ENCODE results near the gene RMC1.

RMC1 gene

DNA sequence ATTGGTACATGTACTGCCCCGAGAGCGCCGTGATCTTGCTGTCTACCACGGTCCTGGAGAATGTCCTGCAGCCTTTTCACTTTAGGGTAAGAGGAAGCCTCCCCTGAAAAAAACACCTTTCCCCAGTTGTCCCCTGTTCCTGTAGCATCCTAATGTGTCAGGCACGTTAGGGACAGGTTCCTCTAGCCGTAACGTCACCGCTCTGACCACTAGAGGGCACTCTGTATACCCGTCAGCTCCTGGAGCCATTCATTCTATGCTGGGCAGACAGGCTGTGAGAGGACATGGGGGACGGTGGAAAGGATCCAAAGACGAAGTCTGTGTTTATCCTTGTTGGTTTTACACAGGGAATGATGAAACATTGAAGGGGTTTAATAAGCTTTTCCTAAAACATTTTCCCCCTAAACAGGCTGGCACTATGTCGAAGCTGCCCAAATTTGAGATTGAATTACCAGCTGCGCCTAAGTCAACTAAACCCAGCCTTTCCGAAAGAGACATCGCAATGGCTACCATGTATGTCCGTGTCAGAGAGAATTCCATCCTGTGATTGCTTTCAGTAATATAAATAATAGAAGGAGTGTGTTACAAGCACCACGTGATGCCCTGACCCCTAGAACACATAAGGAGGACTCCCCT lies 12.7 kb downstream of the RMC1 start:
- Mint-ChIP-seq H3K36me3 (peaks cover 9% of the 10 kb centered on the region), H3K27ac (peak overlapping the region; percentile 6)

DNA sequence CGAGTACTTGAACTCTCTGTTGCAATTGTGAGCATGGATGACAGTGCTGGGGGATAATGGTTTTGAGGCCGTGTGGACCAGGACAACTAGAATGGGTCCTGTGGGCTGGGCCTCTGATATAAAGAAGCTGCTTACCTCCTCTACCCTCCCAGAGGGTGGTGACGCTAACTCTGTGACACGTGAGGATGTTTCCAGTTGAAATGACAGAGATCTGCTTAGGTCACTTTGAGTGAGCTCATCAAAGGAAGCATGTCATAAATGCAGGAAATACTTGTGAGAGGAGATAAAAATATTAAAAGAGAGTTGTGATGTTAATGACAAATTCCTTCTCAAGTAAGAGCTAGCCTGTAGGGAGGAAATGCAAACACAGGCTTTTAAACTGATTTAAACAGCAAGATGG lies 16.4 kb downstream of the RMC1 start:
- Mint-ChIP-seq H3K27me3 (no peaks in the 10 kb centered on the region), H3K9me3 (no peaks in the 10 kb centered on the region), H3K36me3 (peaks cover 15% of the 10 kb centered on the region), H3K4me1 (peaks cover 6% of the 10 kb centered on the region), H3K4me3 (no peak overlapping the region), H3K27ac (no peak overlapping the region)

More for the DNA sequence above, 12.7 kb downstream of the RMC1 start:
- Mint-ChIP-seq H3K4me1 (peaks cover 24% of the 10 kb centered on the region), H3K9me3 (no peaks in the 10 kb centered on the region), H3K4me3 (no peak overlapping the region), H3K27me3 (no peaks in the 10 kb centered on the region)

DNA sequence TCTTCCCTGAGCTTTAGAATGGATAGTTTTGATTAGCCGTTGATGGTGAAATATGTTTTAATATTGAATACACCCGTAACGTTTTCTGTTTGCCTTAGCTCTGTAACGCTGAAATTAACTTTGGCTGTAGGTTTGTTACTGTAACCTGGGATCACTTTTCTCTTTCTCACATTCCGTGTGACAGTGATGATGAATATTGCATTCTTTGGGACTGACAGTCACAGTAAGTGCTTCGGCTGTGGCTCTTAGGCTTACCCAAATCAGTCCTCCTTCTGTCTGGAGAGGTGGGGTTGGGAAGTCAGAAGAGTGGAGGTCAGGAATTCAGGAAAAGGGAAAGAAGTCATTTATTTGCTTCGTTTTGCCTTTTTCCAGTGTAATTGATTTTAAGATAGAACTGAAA lies 18.0 kb downstream of the RMC1 start:
- Mint-ChIP-seq H3K27me3 (no peaks in the 10 kb centered on the region), H3K36me3 (peaks cover 13% of the 10 kb centered on the region), H3K4me3 (no peak overlapping the region), H3K27ac (no peak overlapping the region), H3K4me1 (no peaks in the 10 kb centered on the region), H3K9me3 (no peaks in the 10 kb centered on the region)

DNA sequence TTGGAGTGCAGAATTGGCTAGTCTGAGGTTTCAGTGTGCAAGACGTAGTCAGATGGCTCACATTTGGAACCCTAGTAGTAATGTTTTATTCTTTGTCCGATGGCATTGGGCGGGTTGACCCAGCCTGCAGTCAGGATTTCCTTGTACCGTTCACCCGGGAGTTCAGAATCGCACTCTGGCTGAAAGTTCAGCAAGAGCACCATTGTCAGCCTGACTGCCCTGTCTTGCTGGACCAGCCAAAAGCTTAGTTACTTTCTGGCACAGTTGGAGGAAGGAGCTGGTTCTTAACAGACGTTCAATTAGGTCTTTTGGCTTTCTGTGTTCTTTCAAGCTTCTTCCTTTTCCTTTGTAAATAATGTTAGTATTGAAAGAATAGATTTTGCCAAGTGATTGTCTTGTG lies 18.6 kb downstream of the RMC1 start:
- H3K9me3 Mint-ChIP-seq, result no peaks in the 10 kb centered on the region
- H3K4me1 Mint-ChIP-seq, result no peaks in the 10 kb centered on the region
- peak overlapping the region; percentile 35 for H3K27ac Mint-ChIP-seq
- H3K36me3 Mint-ChIP-seq, result peaks cover 13% of the 10 kb centered on the region
- H3K4me3 Mint-ChIP-seq, result no peak overlapping the region
- no peaks in the 10 kb centered on the region for H3K27me3 Mint-ChIP-seq

DNA sequence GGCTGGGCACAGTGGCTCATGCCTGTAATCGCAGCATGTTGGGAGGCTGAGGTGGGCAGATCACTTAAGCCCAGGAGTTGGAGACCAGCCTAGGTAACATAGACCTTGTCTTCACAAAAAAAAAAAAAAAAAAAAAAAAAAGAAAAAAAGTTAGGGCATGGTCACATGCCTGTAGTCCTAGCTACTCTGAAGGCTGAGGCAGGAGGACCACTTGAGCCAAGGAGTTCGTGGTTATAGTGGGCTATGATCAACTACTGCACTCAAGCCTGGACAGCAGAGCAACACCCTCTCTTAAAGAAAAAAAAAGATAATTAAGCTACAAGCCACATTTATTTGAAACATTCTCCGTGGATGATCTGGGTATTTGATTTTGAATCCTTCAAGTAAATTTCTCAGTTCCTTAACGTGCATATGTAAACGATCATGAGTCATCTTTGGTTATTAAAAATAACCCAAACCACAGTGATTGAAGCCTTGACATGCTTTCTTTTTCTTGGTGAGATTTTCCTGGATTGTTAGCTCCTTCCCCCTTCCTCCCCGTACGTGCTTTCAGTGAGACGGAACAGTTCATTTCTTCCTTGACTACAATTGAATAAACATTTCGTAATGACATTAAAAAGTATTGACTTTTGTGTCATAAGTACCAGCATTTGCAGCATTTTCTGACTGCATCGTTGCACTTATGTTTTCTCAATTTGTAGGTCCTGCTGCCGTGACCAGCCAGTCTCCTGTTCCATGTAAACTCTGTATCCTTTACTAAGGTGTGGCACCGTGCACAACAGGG lies 20.3 kb downstream of the RMC1 start:
- no peaks in the 10 kb centered on the region for H3K4me1 Mint-ChIP-seq
- H3K4me3 Mint-ChIP-seq, result no peak overlapping the region
- H3K36me3 Mint-ChIP-seq, result peaks cover 13% of the 10 kb centered on the region
- peak overlapping the region; percentile 4 for H3K27ac Mint-ChIP-seq
- H3K27me3 Mint-ChIP-seq, result no peaks in the 10 kb centered on the region
- no peaks in the 10 kb centered on the region for H3K9me3 Mint-ChIP-seq

DNA sequence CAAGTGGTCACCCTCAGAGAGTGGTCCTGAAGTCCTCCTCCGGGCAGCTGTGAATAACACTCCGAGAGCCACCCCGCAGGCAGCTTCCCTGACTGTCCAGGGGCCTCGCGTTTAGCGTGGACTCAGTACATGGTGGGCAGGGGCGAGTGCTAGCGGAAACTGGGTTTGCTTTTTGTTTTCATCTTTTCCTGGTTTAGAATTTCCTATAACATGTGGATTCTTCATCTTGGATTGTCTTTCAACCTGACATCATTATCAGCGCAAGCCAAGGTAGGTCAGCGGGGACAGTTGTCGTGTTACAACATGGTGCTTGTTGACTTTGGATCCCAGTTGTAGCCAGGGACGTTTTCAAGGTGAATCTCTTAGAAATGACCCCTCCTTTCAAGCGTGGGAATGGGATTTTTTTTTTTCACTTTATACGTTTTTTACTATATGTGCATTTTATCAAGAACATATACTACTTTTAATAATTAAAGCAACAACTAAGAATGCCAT lies 20.9 kb downstream of the RMC1 start:
- Mint-ChIP-seq H3K9me3 (no peaks in the 10 kb centered on the region), H3K27ac (no peak overlapping the region), H3K4me3 (no peak overlapping the region), H3K4me1 (no peaks in the 10 kb centered on the region), H3K36me3 (peaks cover 13% of the 10 kb centered on the region), H3K27me3 (no peaks in the 10 kb centered on the region)

DNA sequence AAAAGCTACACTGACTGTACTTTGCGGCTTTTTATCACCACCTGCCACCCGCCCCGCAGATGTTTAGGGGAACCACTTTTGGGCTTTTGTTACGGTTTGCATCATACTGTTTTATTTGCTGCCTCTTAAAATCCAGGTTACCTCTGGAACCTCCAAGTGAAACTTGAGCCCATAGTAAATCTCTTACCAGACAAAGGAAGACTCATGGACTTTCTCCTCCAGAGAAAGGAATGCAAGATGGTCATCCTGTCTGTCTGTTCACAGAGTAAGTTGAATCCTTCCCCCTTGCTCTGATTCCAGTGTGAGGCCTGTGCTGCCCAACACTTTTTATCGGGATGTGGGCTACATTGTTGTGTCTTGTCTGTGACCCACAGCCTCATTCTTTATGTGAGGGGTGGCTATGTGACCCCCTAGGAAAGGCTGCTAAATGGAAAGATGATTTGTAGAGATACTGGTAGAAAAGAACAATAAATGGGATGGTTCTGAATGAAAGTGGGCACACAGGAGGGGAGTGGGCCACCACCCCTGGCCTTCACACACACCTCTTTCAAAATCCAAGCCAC lies 23.3 kb downstream of the RMC1 start:
- no peaks in the 10 kb centered on the region for H3K4me1 Mint-ChIP-seq
- no peaks in the 10 kb centered on the region for H3K27me3 Mint-ChIP-seq
- H3K9me3 Mint-ChIP-seq, result no peaks in the 10 kb centered on the region
- H3K36me3 Mint-ChIP-seq, result peaks cover 9% of the 10 kb centered on the region
- no peak overlapping the region for H3K4me3 Mint-ChIP-seq
- H3K27ac Mint-ChIP-seq, result peak overlapping the region; percentile 51

DNA sequence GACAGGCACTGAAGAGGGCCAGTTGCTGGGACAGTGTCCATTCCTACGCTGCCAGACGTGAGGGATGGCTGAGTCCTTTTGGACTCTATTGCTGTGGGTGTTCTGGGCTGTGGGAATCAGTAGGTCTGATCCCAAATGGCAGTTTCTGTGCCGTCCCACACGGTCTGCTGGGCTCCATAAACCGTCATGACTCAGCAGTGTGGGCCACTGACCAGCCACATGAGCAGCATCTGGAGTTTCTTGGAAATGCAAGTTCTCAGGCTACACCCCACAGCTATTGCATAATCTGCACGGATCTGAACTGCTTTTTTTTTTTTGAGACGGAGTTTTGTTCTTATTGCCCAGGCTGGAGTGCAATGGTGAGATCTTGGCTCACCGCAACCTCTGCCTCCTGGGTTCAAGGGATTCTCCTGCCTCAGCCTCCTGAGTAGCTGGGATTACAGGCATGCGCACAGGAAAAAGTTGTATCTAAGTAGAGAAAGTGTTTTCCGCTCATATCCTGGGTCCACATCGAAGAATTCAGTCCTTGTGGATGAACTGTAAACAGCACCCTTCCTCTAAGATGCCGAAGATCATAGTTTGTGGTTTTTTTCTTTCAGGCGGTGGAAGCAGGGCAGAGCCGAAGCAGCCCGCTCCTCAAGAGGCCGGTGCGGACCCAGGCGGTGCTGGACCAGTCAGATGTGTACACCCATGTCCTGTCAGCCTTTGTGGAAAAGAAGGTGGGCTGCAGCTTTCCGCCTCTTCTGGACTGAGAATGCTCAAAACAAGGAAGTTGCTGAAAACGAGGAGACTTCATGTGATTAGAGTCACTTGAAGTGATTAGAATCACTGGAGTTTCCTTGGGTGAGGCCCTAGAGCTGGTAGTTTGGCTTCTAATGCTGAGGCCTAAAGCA lies 25.5 kb downstream of the RMC1 start:
- no peaks in the 10 kb centered on the region for H3K4me1 Mint-ChIP-seq
- H3K9me3 Mint-ChIP-seq, result no peaks in the 10 kb centered on the region
- H3K27me3 Mint-ChIP-seq, result no peaks in the 10 kb centered on the region
- no peak overlapping the region for H3K4me3 Mint-ChIP-seq
- H3K36me3 Mint-ChIP-seq, result peaks cover 7% of the 10 kb centered on the region
- peak overlapping the region; percentile 57 for H3K27ac Mint-ChIP-seq

DNA sequence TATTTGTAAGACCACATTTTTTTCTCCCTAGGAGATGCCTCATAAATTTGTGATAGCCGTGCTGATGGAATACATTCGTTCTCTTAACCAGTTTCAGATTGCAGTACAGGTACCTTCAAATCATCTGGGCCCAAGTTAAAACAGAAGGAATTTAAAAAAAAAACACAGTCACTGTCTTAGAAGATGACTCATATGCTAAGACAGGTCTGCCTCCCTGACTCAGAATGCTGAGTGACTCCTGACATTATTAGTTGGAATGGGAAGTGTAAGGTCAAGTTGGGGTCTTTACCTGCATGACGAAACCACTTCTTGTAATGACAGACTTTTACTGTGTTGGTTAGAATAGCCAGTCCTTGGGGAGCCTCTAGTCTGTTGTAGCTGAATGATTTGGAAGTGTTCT lies 26.3 kb downstream of the RMC1 start:
- no peaks in the 10 kb centered on the region for H3K4me1 Mint-ChIP-seq
- H3K27me3 Mint-ChIP-seq, result no peaks in the 10 kb centered on the region
- peak overlapping the region; percentile 57 for H3K27ac Mint-ChIP-seq
- H3K9me3 Mint-ChIP-seq, result no peaks in the 10 kb centered on the region
- no peak overlapping the region for H3K4me3 Mint-ChIP-seq
- H3K36me3 Mint-ChIP-seq, result peaks cover 6% of the 10 kb centered on the region

DNA sequence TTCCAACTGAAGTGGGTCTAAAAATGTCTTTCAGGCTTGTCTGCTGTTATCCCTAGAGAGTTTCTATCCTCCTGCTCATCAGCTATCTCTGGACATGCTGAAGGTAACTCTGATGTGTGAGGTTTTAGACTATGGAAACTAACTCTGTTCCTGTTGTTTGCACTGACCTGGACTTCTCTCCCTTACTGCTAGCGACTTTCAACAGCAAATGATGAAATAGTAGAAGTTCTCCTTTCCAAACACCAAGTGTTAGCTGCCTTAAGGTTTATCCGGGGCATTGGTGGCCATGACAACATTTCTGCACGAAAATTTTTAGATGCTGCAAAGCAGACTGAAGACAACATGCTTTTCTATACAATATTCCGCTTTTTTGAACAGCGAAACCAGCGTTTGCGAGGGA lies 26.9 kb downstream of the RMC1 start:
- Mint-ChIP-seq H3K36me3 (peaks cover 5% of the 10 kb centered on the region), H3K9me3 (no peaks in the 10 kb centered on the region), H3K4me1 (no peaks in the 10 kb centered on the region), H3K27ac (peak overlapping the region; percentile 59), H3K4me3 (no peak overlapping the region), H3K27me3 (no peaks in the 10 kb centered on the region)

DNA sequence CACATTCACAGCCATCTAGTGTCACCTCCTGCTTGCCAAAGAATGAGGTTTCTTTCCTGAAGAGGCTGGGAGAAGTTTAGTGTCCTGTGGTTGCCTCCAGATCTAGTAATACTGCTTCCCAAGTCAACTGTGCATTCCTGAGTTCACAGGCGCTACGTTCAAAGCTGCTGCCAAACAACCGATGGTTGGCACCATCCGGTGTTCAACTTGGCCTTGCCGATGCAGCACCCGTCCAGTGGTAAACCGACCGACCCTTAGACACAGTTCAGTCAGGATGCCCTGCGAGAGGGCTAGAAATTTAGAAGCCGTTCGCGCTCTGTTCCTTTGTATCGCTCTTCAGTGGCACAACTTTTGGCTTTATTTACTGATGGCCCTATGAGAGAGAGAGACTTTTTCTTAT lies 28.6 kb downstream of the RMC1 start:
- H3K27ac Mint-ChIP-seq, result no peak overlapping the region
- peaks cover 8% of the 10 kb centered on the region for H3K36me3 Mint-ChIP-seq
- no peak overlapping the region for H3K4me3 Mint-ChIP-seq
- no peaks in the 10 kb centered on the region for H3K4me1 Mint-ChIP-seq
- no peaks in the 10 kb centered on the region for H3K9me3 Mint-ChIP-seq
- H3K27me3 Mint-ChIP-seq, result no peaks in the 10 kb centered on the region

DNA sequence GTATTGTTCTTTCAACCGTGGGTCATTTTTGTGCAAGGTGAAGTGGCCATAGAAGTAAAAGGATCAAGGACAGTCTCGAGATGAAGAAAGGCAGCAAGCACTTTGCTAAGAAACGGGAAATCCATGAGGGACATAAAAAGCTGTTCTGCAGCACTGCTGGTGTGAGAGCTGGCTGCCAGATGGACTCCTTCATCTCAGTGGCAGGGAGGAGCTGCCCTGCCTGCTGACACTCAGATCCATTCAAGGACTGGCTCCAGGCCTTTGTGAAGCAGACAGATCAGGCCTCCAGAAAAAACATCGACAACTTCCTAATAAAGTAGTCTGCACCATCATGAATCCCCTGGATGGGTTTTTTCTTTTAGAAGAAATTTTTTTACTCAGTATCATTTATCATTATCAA lies 29.5 kb downstream of the RMC1 start:
- H3K9me3 Mint-ChIP-seq, result no peaks in the 10 kb centered on the region
- no peaks in the 10 kb centered on the region for H3K27me3 Mint-ChIP-seq
- peaks cover 8% of the 10 kb centered on the region for H3K36me3 Mint-ChIP-seq

DNA sequence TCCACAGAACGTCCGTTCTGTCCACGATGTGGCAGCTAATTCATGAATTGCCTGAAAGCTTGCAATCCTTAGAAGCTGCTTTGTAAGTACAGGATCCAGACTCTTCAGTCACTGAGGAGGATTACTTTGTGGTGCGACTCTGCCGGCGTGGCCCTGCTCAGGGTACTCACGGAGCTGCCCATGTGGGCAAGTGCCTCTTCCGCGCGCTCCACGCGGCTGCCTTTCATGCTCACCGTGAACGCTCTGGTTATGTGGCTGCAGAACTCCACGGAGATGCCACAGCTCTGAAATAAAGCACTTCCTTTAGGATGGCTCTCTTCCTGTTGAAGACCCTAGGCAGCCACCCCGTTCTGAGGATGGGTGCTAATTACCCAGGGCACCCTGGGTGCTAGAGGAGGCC lies 31.0 kb downstream of the RMC1 start:
- Mint-ChIP-seq H3K4me1 (peaks cover 5% of the 10 kb centered on the region), H3K27me3 (no peaks in the 10 kb centered on the region), H3K36me3 (peaks cover 14% of the 10 kb centered on the region), H3K4me3 (no peak overlapping the region), H3K9me3 (no peaks in the 10 kb centered on the region), H3K27ac (no peak overlapping the region)

More for the DNA sequence above, 29.5 kb downstream of the RMC1 start:
- Mint-ChIP-seq H3K4me3 (no peak overlapping the region), H3K27ac (peak overlapping the region; percentile 23), H3K4me1 (no peaks in the 10 kb centered on the region)

DNA sequence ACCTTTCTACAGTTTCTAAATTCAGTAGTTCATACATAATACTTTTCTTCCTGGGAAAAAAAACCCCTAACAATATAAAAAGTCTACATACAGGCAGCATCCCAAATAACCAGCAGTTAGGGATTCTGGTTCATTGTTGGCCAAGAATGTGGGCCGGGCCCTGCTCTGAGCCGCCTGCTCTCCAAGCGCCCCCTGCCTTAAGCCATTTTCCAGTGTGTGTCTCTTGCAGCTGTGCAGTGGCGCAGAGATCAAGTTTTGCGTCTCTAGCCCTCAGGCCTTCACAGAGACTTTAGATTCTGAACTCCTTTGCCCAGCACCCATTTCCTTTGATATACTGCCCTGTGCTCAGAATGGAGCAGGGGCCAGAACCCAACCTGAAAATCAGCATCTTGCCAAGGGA lies 32.9 kb downstream of the RMC1 start:
- Mint-ChIP-seq H3K4me1 (peaks cover 25% of the 10 kb centered on the region), H3K27ac (no peak overlapping the region), H3K27me3 (no peaks in the 10 kb centered on the region), H3K9me3 (no peaks in the 10 kb centered on the region), H3K4me3 (no peak overlapping the region), H3K36me3 (peaks cover 11% of the 10 kb centered on the region)

DNA sequence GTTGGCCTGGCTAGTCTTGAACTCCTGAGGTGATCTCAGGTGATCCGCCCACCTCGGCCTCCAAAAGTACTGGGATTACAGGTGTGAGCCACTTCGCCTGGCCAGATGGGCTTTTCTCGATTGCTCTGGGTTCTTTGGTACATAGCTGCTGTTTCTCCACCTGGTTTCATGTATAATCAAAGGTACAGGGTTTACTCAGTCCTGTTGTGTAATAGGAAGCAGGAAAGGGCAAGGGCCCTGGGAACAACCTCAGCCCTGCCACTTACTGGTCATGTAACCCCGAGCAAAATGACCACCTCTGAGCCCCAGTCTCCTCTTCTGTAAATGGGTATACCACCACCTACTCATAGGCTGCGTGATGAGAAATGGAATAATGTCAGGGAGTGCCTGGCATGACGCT lies 34.0 kb downstream of the RMC1 start:
- Mint-ChIP-seq H3K9me3 (no peaks in the 10 kb centered on the region), H3K36me3 (peaks cover 9% of the 10 kb centered on the region), H3K27ac (no peak overlapping the region), H3K4me1 (peaks cover 35% of the 10 kb centered on the region), H3K27me3 (no peaks in the 10 kb centered on the region), H3K4me3 (no peak overlapping the region)

Measured in activated naive CD4-positive, alpha-beta T cell treated with anti-CD3 and anti-CD28 coated beads, Interleukin-2, amount 50 U/mL, for 24 hours (primary cell).